NCI-H1048 (cell line): Measurements from ENCODE around the gene H2AZ2.
"Not testable (repeated sequence)": the region's sequence is repeated elsewhere in the genome, so short reads cannot be mapped to it uniquely, and the experiment has no call there.

Source experiments
- DNase-seq: peaks from one replicate; lab custom pipeline; 2025; lab: John Stamatoyannopoulos, UW

Gene H2AZ2

DNA sequence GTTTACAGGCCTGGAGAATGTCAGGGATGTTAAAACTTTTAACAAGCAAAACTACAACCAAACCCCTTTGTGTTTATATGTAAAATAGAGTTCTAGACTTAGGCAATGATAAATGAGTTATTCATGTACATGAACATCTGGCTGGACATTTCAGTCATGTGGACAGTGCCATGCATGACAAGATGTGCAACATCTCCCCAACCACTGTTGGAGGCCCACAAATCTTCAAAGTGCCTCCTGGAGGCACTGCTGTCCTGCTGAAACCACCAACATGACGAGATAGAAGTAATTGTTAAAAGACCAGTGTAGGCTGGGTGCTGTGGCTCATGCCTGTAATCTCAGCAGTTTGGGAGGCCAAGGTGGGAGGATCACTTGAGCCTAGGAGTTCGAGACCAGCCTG lies 33.0 kb downstream of the H2AZ2 start:
- no peak for DNase-seq

DNA sequence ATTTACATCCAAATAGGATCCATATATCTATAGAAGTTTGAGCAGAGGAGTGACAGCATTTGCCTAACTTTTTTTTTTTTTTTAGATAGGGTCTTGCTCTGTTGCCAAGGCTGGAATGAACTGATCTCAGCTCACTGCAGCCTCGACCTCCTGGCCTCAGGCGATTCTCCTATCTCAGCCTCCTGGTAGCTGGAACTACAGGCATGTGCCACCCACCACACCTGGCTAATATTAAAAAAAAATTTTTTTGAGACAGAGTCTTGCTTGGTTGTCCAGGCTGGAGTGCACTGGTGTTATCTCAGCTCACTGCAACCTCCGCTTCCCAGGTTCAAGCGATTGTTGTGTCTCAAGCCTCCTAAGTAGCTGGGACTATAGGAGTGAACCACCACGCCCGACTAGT lies 36.3 kb downstream of the H2AZ2 start:
- DNase-seq: no peak

DNA sequence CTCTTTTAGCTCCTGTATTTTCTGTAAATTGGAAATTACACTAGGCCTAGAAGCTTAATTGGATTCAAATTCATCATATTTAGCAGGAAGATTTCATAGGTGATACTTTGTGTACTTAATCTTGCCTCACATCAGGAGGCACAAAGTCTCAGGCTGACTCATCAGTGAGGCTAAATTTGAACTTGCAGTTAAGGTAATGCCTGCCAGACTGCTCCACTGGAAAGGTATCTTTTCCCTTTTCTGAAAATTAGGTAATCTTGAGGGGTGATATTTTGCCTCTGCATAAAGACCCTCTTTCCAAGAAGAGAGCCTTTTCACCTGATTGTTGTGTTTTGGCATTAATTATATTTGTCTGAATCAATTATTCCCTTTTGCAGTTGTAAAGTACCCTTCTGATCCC lies 36.8 kb downstream of the H2AZ2 start:
- no peak for DNase-seq

DNA sequence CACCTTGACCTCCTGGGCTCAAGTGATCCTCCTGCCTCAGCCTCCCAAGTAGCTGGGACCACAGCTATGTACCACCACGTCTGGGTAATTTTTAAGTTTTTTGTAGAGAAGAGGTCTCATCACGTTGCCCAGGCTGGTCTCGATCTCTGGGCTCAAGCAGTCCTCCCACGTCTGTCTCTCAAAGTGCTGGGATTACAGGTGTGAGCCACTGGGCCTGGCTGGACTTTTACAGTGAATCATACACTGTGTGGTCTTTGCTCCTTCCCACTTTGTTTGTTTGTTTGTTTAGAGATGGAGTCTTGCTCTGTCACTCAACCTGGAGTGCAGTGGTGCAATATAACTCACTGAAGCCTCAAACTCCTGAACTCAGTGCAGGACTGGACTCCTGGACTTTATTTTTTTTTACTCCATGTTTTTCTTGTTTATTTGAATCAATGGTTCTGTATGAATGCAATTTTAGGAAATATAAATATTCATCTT lies 38.9 kb downstream of the H2AZ2 start:
- DNase-seq: no peak

DNA sequence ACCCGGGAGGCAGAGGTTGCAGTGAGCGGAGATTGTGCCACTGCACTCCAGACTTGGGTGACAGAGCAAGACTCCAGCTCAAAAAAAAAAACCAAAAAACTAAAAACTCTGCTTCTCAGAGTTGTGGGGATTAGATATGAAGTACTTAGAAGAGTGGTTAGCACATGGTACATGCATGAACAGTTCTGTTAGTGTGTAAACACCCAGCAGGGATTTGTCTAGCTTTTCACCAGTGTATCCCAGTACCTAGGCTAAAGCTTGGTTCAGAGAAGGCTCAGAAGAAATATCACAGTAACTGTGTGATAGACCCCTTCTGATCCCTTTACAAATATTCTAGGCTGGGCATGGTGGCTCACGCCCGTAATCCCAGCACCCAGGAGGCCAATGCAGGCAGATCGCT lies 41.9 kb downstream of the H2AZ2 start:
- DNase-seq: no peak

DNA sequence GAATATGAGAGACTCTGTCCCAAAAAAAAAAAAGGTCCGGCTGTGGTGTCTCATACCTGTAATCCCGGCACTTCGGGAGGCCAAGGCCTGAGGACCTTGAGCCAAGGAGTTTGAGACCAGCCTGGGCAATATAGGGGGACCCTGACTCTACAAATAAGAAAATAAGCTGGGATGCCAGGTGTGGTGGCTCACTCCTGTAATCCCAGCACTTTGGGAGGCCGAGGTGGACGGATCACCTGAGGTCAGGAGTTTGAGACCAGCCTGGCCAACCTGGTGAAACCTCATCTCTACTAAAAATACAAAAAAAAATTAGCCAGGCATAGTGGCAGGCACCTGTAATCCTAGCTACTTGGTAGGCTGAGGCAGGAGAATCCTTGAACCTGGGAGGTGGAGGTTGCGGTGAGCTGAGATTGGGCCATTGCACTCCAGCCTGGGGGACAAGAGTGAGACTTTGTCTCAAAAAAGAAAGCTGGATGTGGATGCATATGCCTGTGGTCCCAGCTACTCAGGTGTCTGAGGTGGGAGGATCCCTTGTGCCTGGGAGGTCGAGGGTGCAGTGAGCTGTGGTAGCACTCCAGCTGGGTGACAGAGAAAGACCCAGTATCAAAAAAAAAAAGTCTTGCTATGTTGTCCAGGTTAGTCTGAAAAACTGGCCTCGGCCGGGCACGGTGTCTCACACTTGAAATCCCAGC lies 43.9 kb downstream of the H2AZ2 start:
- DNase-seq: not testable (repeated sequence)

DNA sequence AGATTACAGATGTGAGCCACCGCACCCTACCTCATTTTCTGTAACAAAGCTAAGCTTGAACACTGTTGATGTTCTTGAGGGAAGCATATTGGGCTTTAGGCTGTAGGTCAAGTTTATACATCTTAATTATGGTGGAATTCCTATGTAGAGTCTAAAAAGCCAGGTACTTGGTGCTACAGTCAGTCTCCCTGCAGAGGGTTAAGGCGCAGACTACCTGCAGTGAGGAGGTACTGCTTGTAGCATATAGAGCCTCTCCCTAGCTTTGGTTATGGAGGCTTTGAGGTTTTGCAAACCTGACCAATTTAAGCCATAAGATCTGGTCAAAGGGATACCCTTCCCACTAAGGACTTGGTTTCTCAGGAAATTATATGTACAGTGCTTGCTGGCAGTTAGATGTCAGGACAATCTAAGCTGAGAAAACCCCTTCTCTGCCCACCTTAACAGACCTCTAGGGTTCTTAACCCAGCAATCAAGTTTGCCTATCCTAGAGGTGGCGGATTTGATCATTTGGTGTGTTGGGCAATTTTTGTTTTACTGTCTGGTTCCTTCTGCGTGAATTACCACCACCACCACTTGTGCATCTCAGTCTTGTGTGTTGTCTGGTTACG lies 45.4 kb downstream of the H2AZ2 start:
- DNase-seq: no peak

DNA sequence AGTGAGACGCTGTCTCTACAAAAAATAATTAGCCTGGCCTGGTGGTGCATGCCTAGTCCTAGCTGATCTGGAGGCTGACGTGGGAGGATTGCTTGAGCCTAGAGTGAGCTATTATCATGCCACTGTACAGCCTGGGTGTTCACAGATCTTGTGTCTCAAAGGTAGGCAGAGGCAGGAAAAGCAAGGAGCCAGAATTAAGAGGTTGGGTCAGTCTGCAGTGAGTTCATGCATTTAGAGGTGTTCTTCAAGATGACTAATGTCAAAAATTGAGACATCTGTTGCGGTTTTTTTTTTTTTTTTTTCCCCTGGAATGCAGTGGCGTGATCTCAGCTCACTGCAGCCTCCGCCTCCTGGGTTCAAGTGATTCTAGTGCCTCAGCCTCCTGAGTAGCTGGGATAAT lies 46.0 kb downstream of the H2AZ2 start:
- no peak for DNase-seq

DNA sequence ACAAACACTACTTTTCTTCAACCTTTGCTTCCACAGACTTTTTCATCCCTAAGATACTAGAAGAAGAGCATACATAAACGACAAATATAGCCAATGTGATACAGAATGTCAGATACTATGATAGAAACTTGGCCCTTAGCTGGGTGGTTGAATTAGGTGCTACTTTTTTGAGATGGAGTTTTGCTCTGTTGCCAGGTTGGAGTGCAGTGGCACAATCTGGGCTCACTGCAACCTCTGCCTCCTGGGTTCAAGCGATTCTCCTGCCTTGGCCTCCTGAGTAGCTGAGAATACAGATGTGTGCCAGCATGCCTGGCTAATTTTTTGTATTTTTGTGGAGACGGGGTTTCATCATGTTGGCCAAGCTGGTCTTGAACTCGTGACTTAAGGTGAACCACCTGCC lies 47.9 kb downstream of the H2AZ2 start:
- DNase-seq: no peak

DNA sequence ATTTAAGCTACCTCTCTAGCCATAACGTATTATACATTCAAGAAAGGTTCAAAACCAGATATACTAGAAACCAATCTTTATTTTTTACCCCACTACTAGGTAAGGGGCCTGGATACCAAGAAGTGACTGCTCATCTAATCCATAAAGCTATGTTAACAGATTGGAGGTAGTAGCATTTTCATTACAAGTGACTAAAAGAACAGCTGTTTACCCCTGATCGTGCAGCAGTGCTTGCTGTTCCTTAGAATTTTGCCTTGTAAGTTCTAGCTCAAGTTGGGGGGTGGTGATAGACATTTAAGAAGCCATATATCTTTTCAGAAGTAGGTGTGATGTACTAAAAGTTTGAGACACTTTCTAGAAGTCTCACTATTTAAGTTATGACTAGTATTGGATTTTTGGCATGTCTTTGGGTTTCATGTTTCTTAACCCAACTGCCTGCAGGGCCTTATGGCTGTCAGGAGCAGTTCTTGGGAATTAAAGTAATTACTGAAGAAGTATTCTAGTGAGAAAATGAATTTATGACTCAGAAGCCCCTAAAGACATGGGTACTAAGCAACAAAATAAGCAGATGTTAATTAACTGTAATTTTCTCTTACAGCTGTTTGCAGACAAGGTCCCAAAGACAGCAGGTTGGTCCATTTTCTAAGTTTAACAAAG lies 49.1 kb downstream of the H2AZ2 start:
- no peak for DNase-seq

DNA sequence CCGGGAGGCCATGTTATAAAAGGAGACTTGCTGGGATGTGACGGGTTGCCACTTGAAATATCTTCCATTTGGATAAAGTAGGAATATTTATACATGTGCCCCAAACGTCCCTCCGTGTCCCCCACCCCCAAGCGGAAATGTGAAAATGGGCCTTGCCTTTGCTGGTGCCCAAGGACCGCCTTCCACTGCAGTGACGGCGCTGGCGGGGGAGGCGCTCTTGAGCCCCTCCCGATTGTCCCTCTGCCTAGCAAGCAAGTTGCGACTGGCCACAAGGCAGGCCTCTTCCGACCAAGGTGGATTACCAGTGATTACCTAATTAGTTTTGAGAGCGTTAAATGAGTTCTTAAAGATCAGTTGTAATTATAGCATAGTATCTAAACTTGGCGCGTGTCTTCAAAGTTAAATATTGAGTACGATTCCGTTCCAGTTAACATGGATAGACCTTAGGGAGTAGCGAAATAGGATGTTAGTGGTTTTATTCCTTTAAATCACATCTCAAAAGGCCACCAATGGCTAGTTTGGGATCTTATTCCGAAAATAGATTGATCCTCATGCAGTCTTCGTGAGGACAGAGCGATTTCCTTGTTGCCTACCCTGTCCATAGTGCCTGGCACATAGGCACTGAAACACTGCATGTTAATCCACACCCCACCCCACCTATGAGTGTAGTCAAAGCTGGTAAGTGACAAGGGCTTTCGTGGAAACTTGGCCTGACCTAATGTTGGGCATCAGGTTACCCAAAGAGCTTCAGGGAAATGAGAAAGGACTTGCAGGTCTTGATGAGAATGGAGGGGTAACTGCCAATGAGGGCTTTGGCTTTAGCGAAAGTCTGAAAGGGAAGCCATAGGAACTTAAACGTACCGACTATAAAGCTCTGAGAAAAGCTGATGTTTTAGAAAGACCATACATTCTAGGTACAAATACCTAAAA lies 50.3 kb downstream of the H2AZ2 start:
- peak; percentile 10 for DNase-seq

DNA sequence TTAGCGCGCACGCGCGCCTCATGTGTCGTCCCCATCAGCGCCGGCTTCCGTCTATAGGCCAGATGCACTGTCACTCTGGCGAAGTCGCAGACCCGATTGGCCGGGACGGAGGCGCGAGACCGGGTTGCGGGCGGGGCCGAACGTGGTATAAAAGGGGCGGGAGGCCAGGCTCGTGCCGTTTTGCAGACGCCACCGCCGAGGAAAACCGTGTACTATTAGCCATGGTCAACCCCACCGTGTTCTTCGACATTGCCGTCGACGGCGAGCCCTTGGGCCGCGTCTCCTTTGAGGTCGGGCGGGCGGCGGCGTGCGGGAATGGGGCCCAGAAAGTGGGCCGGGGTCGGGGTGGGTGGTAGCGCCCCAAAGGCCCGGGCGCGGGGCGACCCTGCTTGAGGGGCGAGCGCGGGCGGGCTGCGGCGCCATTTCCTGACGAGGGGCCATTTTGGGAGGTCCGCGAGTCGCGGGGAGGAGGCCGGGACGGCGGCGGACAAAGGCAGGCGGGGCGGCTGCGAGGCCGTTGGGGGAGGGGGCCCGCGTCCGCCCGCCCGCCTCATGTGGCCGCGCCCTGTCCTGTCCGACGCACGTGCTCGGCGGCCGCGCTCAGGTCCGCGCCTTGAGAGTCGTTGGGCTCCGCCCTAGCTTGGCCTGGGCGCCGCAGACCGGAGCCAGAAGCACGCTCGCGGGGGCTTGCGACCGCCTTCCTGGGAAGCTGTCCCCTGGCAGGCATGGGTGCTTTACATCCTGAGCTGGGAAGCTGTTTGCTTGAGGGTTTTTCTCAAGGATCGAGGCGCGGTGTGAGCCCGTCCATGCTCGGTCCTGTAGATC lies 51.2 kb downstream of the H2AZ2 start, which contains the start of gene PPIA:
TSS of gene PPIA (plus strand) at position 178 of the 825 bp plus-strand sequence. CDS start at position 222, 44 bp downstream.
- peak; percentile 96 for DNase-seq

DNA sequence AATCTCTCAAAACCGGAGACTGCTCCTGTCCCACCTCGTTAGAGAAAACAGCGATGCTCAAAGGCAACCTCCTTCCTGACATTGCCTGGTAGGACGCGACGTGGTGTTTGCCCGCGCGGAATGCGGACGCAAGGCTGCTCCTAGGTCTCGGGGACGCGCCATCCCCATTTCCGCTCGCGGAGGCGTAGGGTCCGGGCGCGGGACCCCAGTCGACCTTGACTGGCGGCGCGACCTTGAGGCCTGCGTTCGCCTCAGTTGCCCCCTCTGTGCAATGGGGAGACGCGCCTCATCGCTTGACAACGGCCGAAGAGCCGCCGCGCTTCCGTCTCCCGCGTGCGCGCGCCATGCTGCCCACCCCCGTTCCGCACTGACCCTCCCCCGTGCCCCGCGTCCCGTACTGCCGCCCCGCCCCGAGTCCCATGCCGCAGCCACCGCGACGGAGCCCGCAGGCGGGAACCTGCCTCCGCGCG lies 51.8 kb downstream of the H2AZ2 start:
- DNase-seq: peak; percentile 46

DNA sequence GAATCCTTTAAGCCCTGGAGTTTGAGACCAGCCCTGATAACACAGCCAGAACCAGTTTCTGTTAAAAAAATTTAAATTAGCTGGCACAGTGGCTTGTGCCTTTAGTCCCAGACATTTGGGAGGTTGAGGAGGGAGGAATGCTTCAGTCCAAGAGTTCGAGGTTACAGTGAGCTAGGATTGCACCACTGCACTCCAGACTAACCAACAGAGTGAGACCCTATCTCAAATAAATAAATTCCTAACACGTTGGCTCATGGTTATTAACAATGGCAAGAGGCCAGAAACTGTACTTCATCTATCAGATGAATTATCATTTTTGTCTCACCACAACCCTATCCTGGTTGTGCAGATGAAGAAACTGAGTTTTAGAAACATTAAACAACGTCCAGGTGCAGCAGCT lies 53.6 kb downstream of the H2AZ2 start:
- no peak for DNase-seq

DNA sequence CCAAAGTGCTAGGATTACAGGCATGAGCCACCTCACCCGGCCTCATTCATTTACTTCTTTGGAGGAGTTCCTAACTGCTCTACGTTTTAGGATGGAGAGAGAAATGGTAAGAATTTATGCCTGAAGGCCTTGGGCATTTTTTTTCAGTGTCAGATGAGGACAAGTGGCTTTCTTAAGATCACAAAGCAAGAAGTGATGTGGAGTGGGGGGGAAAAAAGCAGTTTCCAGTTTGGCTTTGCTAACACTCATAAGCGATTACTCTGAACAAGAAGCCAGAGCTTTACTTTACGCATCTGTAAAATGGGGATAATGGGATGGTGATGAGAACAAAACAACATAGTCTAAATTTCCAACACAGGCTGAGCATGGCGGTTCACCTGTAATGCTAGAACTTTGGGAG lies 54.0 kb downstream of the H2AZ2 start:
- no peak for DNase-seq

DNA sequence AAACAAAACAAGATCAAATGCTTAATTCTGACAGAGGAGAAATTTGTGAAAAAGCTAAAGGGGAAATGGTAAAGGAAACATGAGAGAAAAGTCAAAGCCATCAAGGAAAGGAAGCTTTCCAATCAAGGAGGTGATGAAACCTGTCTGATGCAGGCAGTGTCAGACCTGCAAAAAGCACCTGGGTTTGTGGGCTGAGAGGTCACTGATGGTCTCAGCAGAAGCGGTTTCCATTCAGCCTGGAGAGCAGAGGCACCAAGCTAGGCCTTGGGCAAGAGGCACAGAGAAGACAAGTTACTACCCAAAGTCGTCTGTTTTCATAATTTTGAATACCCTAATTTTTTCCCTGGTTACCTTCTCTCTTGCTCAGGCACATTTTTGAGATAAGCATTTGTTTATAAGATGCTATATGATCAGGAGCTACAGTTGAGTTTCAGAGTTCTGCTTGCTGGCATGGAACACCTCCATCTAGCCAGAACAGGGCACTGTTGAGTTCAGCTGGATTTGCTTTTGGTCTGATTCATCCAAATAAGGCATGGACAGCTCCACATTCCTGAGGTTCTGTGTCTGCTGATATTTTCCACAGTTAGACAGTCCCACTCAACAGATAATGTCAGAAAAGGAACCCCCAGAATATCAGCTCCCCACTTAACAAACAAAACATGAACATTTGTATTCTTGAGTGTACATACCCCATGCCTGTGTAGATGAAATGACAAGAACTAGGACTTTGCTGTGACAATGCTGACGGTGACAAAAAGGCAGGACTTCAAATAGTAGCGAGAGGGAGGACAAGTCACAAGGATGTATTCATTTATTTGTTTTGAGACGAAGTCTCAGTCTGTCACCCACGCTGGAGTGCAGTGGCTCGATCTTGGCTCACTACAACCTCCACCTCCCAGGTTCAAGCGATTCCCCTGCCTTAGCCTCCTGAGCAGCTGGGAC lies 56.3 kb downstream of the H2AZ2 start:
- DNase-seq: no peak

DNA sequence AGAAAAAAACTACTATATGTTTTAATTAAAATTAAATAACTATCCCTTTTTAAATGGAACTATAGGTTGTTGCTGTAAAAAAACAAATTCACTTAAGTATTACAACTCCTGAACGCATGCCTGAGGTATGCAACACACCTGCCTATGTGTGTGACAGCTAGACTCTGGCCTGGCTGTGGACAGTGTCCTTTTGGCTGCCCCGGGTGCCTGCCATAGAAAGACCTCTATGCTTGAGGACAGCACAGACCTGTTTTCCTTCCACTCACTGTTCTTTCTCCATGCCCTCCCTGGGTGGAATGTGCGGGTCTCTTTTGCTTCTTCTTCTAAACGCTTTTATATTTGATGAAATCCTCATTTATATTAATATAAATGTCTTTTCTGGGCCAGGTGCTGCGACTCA lies 57.9 kb downstream of the H2AZ2 start:
- no peak for DNase-seq

DNA sequence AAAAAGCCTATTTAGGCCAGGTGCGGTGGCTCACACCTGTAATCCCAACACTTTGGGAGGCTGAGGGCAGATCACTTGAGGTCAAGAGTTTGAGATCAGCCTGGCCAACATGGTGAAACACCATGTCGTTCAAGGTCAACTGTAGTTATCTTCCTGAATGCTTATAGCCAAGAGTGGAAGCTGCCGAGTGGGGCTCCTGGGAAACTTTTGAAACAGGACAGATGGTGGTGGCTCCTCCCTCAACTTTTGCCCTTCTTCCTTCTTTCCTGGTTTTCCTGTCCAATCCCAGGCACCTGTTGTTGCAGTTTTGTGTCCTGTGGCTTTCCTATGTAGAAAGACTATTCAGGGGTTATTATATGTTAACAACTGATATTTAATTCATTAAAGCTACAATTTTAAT lies 60.1 kb downstream of the H2AZ2 start:
- DNase-seq: no peak

DNA sequence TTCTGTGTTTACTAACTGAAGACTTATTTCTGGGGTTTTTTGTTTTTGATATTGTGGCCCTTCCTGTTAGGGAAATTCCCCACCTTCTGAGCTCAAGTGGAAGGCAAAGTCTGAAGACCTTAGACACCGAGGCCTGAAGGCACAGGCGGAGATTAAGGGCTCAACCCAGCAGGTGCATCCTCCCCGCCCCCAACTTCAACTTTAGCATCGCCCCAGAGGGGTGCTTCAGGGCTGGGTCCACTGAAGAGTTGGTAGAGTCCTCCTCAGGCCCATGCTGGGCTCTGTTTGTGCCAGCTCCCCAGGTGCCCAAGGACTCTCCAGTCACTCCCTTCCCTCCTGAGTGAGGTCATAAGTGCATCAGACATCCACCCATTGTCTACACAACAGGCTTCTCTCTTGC lies 60.8 kb downstream of the H2AZ2 start:
- DNase-seq: no peak

DNA sequence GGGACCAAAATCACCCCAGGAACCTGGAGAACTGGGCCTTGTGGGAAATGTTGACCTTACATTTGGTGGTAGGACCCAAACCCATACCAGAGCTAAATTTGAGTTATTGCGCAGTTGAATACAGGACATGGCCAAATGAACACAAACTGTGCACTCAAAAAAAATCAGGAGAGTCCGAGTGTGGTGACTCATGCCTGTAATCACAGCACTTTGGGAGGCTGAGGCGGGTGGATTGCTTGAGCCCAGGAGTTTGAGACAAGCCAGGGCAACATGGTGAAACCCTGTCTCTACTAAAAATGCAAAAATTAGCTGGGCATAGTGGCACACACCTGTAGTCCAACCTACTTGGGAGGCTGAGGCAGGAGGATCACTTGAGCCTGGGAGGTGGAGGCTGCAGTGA lies 62.7 kb downstream of the H2AZ2 start:
- DNase-seq: not testable (repeated sequence)
